GM19099 (cell line): ENCODE measurements around the gene SHC4.

ENCODE experiments used
- POLR2A ChIP-seq: IDR thresholded peaks from 3 replicates; pipeline ENCODE4 v1.6.1; 2011; ENCODE audit warnings: low read depth; ENCODE audit not compliant: insufficient read length; ENCODE audit errors: extremely low read depth

Gene SHC4

DNA sequence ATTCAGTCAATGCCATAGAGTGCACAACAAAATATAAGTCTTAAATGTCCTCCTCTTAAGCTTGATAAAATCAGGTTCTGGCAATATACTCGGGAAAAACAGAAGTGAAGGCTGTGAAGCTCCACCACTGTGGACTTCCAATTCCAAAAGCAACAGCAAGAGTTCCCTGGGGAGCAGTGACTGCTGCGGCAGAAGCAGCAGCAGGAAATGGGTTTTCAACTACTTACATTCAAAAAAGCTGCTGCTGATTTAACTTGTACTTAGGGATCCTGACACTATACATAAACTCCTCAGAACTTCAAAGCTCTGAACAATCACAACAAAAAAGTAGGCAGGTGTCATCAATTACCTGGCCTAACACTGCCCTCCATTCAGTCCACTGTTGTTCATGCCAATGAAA, 157.6 kb downstream of the SHC4 start:
- no peak for TF ChIP-seq POLR2A

GRCh38 chr15:48805591-48805990, 158.1 kb downstream of the SHC4 start:
- no peak for TF ChIP-seq POLR2A

DNA sequence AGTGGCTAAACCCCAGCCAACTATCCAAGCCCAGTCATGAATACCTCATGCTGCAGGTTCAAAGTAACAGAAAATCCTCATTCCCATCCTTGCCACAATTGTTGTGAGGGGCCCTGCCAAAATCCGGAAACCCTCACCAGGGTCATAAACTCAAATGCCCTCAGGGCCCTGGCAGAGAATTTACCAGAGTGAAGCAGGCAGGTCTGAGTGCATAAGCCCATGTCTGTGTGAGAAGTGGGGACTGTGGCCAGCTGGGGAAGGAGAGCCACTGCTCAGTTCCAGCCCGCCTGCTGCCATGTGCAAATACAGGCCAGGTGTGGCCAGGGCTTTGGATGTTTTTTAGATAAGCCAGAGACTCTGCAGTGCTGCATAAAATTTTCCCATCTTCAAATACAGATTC, 159.8 kb downstream of the SHC4 start:
- TF ChIP-seq POLR2A, result no peak

- TF ChIP-seq POLR2A, result no peak
Measured at GRCh38 chr15:48802867-48803266, 160.9 kb downstream of the SHC4 start.

- TF ChIP-seq POLR2A, result no peak
Measured at GRCh38 chr15:48802257-48802656, 161.5 kb downstream of the SHC4 start.

- no peak for TF ChIP-seq POLR2A
Measured at GRCh38 chr15:48800811-48801455, 162.8 kb downstream of the SHC4 start.

GRCh38 chr15:48800245-48800644, 163.5 kb downstream of the SHC4 start:
- TF ChIP-seq POLR2A, result no peak

DNA sequence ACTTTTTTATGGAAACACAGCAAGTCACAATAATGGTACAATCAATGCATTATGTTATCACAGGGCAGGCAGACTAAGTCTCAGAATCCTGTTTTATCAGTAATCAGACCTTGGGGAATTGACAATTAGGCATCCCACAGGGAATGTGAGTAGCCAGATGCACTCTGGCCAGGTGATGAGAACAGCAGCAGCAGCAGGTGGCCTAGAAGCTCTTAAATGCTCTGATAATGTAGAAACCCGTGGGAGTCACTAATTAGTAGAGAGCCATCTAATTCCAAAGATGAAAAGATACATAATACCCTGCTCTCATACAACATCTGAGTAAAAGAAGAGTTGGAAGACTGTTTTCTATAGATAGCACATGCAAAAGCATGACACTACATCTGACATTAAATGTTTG, 165.4 kb downstream of the SHC4 start:
- no peak for TF ChIP-seq POLR2A

GRCh38 chr15:48796930-48797329, 166.8 kb downstream of the SHC4 start:
- TF ChIP-seq POLR2A, result no peak

- TF ChIP-seq POLR2A, result no peak
Measured at GRCh38 chr15:48796521-48796920, 167.2 kb downstream of the SHC4 start.

DNA sequence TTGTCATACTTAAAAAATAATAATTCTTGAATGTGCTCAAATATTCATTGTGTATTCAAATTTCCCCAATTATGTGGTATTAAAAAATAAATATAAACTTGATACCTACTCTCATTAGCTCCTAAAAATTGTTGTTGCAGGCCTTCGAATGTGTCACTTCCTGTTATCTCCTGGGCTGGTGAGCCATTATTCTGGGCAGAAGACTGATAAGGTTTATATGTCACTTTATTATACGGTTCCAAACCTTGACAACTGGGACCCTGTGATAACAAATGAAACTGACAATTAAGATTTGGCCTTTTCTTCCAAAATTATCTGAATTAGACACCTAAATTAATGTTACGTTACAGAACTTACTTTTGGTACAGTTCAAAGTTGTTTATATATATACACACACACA, 167.8 kb downstream of the SHC4 start:
- no peak for TF ChIP-seq POLR2A

GRCh38 chr15:48794697-48795134, 169.0 kb downstream of the SHC4 start:
- no peak for TF ChIP-seq POLR2A

DNA sequence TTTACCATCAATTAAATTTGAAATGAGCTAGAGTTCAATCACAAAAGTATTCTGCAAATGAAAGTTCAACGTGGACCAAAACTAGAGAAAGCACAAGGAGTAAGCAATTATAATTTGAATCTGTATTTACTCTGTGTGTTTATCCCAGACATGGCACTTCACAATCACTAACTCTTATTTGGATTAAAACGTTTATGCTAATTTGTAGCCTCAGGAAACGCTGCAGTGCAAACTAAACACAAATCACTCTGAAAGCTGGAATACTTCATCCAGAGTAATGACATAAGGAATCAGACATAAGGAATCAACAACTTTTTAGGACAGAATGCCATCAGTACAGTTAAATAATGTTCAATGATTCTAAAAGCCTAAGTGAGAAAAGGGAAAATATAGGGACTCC, 171.3 kb downstream of the SHC4 start:
- TF ChIP-seq POLR2A, result no peak

DNA sequence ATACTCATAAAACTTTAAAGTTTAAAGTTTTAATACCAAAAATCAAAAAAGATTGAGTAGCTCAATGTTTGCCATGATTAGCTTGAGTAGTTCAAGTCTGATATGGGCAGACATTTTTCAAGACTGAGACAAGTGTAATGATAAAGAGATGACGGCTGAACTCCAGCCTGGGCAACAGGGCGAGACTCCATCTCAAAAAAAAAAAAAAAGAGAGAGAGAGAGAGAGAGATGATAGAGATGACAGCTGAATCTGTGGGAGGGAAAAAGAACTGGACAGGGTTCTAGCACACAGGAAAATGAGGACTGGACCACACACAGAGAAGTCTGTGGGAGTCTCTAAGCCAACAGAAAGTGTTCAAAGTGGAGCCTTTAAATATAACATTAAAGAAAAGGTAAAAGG, 178.0 kb downstream of the SHC4 start:
- no peak for TF ChIP-seq POLR2A

- TF ChIP-seq POLR2A, result no peak
Measured at GRCh38 chr15:48785195-48785594, 178.5 kb downstream of the SHC4 start.

DNA sequence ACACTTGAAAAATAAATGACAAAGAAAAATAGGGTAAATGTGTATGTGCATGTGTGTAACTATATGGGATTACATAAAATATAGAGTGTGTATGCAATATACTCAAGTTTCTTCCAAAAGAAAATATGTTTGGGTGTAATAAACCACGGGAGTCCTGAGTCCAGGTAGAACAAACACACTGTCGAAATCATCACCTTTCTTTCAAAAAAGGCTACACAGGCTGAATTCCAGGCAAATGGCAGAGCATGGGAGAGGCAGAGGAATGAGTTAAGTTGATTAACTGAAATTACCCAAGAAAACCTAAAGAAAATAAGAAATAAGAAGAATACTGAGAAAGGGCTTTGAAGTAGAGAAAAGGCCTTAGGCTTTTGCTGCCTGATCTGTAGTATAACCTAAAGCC, 179.0 kb downstream of the SHC4 start:
- TF ChIP-seq POLR2A, result no peak

DNA sequence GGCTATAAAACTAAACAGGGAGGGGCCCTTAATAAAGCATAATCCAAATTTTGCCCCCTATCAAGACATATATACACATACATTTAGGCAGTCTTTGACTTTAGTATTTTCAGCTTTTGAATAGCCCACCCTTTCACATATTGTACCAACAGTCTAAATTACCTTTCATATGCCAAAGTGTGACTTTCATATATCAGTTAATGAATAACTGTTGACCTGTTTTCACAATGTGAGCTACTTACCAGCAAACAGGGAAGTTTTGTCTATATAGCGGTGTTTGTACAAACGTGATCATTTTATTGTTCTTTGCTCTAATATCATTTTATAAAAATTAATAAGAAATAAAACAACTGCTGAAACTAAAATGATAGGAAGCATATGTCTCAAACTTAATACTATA, 180.8 kb downstream of the SHC4 start:
- no peak for TF ChIP-seq POLR2A
